Measurements from ENCODE around the gene GSN.

Gene GSN

GRCh38 chr9:121225240-121225639 lies 42.7 kb upstream of the GSN start:
- TF ChIP-seq, protein P1, sequence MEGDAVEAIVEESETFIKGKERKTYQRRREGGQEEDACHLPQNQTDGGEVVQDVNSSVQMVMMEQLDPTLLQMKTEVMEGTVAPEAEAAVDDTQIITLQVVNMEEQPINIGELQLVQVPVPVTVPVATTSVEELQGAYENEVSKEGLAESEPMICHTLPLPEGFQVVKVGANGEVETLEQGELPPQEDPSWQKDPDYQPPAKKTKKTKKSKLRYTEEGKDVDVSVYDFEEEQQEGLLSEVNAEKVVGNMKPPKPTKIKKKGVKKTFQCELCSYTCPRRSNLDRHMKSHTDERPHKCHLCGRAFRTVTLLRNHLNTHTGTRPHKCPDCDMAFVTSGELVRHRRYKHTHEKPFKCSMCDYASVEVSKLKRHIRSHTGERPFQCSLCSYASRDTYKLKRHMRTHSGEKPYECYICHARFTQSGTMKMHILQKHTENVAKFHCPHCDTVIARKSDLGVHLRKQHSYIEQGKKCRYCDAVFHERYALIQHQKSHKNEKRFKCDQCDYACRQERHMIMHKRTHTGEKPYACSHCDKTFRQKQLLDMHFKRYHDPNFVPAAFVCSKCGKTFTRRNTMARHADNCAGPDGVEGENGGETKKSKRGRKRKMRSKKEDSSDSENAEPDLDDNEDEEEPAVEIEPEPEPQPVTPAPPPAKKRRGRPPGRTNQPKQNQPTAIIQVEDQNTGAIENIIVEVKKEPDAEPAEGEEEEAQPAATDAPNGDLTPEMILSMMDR (IDR thresholded peaks at IDR 0.05), result no peak
- no peak for TF ChIP-seq ZFX (IDR thresholded peaks at IDR 0.05; ENCODE audit: borderline replicate concordance)
- no peak overlapping the region for H3K27ac ChIP-seq

DNA sequence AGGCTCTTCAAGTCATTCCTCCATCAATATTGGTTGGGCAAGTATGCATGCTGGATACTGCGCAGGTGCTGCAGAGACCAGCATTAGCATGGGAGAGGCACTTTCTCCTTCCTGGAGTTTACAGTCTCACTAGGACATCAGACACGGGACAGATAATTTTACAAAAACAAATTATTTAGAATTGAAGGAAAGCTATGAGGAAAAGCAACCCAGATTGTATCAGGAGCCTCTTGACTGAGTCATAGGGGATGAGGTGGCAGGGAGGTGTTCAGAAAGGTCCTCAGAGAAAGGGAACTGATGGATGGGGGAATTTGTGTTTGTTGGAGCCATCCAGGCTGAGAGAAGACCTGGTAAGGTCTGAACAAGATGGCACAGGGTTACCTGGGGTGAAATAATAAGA lies 41.8 kb upstream of the GSN start:
- H3K27ac ChIP-seq, result no peak overlapping the region
- TF ChIP-seq, protein P1 (IDR thresholded peaks at IDR 0.05), result no peak
- TF ChIP-seq ZFX (IDR thresholded peaks at IDR 0.05; ENCODE audit: borderline replicate concordance), result no peak

DNA sequence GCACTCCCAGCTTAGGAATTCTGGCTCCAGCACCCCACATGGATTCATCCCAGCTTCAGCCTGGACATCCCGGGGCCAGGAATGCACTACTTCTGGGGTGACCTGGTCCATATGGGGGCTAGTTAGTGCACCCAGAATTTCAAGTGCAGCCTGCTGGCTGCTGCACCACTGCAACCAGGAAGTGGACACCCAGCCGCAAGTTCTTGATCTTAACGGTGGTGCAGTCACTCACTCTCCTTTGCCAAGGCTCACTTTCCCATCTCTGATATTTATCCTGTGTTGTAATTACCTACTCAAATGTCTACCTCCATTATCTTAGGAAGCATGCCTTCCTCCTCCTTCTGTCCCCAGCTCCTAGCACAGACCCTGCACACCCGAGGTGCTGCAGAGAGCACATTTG lies 40.1 kb upstream of the GSN start:
- TF ChIP-seq, protein P1 (IDR thresholded peaks at IDR 0.05), result no peak
- TF ChIP-seq ZFX (IDR thresholded peaks at IDR 0.05; ENCODE audit: borderline replicate concordance), result no peak
- H3K27ac ChIP-seq, result no peak overlapping the region

- no peak overlapping the region for H3K27ac ChIP-seq
- TF ChIP-seq, protein P1 (IDR thresholded peaks at IDR 0.05), result no peak
- no peak for TF ChIP-seq ZFX (IDR thresholded peaks at IDR 0.05; ENCODE audit: borderline replicate concordance)
Observed at GRCh38 chr9:121230256-121230655, 37.7 kb upstream of the GSN start.

DNA sequence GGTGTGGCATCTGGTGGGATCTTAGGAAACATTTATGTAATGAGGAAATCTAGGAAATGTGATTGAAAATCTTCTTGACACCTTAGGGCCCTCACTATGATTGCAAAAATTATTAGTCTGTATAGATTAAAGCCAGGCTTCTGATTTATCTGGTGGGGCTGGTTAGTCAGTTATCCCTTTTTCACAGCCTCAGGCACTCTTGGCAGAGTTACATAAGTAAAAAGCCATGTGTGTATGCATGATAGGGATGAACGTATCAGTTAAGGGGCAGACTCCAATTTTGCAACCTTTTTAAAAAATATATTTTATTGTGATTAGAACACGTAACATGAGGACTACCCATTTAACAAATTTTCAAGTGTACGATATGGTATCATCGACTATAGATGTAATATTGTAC lies 35.7 kb upstream of the GSN start:
- no peak overlapping the region for H3K27ac ChIP-seq
- TF ChIP-seq ZFX (IDR thresholded peaks at IDR 0.05; ENCODE audit: borderline replicate concordance), result no peak
- TF ChIP-seq, protein P1 (IDR thresholded peaks at IDR 0.05), result no peak

GRCh38 chr9:121233906-121234831 lies 33.8 kb upstream of the GSN start:
- TF ChIP-seq, protein P1 (IDR thresholded peaks at IDR 0.05), result no peak
- TF ChIP-seq ZFX (IDR thresholded peaks at IDR 0.05; ENCODE audit: borderline replicate concordance), result no peak
- no peak overlapping the region for H3K27ac ChIP-seq

GRCh38 chr9:121234832-121235161 lies 33.2 kb upstream of the GSN start:
- H3K27ac ChIP-seq, result no peak overlapping the region
- no peak for TF ChIP-seq ZFX (IDR thresholded peaks at IDR 0.05; ENCODE audit: borderline replicate concordance)
- TF ChIP-seq, protein P1 (IDR thresholded peaks at IDR 0.05), result no peak
